ENCODE results near the gene BNC2.
A peak's percentile ranks its signal among the peaks of the same experiment; 100 is the strongest.

The BNC2 gene

DNA sequence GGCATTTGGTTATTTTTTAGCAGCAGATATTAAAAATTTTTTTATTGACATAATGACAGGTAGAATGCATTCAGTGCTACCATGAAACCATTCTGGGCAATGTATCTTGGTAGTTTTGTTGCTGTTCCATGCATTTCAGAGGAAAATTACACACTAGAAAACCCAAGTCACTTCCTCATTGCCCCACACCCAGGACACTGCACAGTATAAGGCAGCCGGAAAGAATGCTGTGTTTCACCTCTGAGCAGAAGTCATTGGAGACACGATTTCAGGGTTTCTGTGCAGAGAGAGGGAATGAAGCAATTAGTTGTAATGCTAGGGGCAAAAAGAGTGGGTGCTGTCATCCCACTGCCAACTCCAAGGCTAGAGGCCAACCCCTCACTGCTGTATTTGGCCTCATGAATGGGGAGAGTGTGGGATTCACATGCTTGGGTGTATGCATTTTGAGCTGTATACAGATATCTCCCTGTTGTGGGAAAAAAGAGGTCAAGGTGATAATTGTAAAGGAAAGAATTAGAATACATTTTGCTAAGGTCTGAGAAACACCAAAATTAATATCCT, 290.5 kb downstream of the BNC2 start:
- Histone ChIP-seq H3K36me3 (replicated peaks) (no peaks in the 10 kb centered on the region), H3K27me3 (replicated peaks) (no peaks in the 10 kb centered on the region), H3K27ac (no peak overlapping the region), H3K4me3 (ENCODE audit: low read depth, low read length) (no peak overlapping the region)
- TF ChIP-seq, protein P1, sequence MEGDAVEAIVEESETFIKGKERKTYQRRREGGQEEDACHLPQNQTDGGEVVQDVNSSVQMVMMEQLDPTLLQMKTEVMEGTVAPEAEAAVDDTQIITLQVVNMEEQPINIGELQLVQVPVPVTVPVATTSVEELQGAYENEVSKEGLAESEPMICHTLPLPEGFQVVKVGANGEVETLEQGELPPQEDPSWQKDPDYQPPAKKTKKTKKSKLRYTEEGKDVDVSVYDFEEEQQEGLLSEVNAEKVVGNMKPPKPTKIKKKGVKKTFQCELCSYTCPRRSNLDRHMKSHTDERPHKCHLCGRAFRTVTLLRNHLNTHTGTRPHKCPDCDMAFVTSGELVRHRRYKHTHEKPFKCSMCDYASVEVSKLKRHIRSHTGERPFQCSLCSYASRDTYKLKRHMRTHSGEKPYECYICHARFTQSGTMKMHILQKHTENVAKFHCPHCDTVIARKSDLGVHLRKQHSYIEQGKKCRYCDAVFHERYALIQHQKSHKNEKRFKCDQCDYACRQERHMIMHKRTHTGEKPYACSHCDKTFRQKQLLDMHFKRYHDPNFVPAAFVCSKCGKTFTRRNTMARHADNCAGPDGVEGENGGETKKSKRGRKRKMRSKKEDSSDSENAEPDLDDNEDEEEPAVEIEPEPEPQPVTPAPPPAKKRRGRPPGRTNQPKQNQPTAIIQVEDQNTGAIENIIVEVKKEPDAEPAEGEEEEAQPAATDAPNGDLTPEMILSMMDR (IDR thresholded peaks at IDR 0.05; ENCODE audit: low read depth, low read length, missing control alignments), result no peak
- in situ Hi-C loops (cut with HindIII; ENCODE audit: low pct_ligation_motif_present, low sequenced_read_pairs), result no loop called here
- no peak for DNase-seq

DNA sequence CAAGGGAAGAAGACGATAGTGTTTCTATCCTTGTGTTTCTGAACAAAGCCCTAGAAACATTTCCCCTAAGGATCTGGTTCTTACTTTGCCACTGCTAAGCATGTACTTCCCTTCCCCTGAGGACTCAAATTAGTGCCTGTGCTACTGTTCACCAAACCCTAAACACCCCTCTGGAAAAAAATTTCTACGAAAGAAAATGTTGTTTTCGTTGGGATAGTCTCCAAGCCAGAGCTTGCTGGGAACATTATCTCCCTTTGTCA, 294.6 kb downstream of the BNC2 start:
- Histone ChIP-seq H3K27me3 (replicated peaks) (no peaks in the 10 kb centered on the region), H3K4me3 (ENCODE audit: low read depth, low read length) (no peak overlapping the region), H3K27ac (no peak overlapping the region), H3K36me3 (replicated peaks) (no peaks in the 10 kb centered on the region)
- DNase-seq, result no peak
- in situ Hi-C loops (cut with HindIII; ENCODE audit: low pct_ligation_motif_present, low sequenced_read_pairs), result no loop called here
- TF ChIP-seq, protein P1 (IDR thresholded peaks at IDR 0.05; ENCODE audit: low read depth, low read length, missing control alignments), result no peak

DNA sequence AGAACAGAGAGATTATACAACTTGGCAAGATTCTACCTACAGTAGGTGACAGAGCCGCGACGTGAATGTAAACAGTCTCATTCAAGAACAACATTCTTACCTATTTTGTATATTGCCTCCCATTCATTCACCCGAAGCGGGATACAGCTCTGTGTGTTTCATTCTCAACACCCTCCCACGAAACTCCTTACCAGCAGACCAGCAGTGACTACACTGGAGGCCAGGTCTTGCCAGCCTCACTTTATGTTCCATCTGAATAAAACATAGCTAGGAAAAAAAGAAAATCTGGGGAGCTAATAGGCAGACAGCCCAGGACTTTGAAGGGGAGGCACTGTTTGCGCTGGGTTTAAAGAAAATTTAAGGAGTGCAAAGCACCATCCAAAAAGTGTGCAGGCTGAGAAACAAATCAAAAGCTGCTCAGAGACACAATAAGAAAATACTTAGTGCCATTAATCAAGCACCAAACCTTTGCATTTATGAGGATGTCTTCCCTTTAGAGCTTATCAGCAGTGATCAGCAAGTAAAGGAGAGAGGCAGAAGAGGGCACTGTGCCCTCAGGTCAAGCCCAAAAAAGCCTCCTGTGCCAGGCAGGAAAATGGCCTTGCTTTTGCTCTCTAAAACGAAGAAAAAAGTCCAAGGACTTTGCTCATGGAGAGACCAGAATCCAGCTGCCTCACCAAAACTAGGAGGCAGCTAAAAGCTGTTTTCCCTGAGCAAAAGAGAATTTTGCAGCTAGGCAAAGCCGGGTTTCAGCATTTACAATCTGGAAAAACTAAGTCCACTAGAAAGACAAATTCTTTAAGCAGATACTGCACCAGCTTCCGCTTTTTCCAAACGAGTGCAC, 295.1 kb downstream of the BNC2 start:
- no peak overlapping the region for H3K4me3 ChIP-seq (ENCODE audit: low read depth, low read length)
- H3K27ac ChIP-seq, result no peak overlapping the region
- TF ChIP-seq, protein P1 (IDR thresholded peaks at IDR 0.05; ENCODE audit: low read depth, low read length, missing control alignments), result peak; percentile 5
- no peaks in the 10 kb centered on the region for H3K36me3 ChIP-seq (replicated peaks)
- no peaks in the 10 kb centered on the region for H3K27me3 ChIP-seq (replicated peaks)
- no peak for DNase-seq
- in situ Hi-C loops (cut with HindIII; ENCODE audit: low pct_ligation_motif_present, low sequenced_read_pairs), result no loop called here

DNA sequence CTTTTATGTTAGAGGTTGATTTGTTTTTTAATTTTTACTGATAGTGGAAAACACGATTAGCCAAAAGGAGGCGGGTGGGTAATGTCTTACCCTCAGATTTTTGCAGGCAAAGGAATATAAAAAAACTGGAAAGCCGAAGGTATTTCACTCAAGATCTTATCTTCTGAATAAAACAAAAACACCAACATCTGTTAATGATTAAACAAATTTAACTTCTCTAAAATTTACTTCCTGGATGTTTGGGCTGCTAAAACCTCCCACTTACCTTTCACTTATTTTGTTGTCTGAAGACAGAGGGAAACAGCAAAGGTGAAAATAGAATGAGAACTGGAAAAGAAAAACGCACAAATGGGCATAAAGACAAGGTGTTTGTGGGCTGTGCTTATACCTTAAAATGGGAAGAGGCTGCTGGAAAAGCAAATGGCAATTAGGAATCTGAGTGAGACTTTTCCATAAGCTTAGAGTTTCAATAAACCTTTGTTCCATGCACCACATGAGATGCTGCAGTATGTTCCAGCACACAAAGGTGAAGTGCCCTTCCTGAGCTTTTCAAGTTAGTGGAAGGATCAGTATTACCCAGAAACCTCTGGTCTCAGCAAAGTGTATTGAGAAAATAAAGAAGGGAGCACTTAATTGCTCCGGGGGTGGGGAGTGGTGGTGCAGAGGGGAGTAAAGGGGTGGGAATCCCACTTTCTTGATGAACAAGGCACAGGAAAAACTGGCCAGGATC, 298.3 kb downstream of the BNC2 start:
- Histone ChIP-seq H3K27ac (no peak overlapping the region), H3K4me3 (ENCODE audit: low read depth, low read length) (no peak overlapping the region), H3K36me3 (replicated peaks) (no peaks in the 10 kb centered on the region), H3K27me3 (replicated peaks) (no peaks in the 10 kb centered on the region)
- in situ Hi-C loops (cut with HindIII; ENCODE audit: low pct_ligation_motif_present, low sequenced_read_pairs), result no loop called here
- TF ChIP-seq, protein P1 (IDR thresholded peaks at IDR 0.05; ENCODE audit: low read depth, low read length, missing control alignments), result no peak
- no peak for DNase-seq

DNA sequence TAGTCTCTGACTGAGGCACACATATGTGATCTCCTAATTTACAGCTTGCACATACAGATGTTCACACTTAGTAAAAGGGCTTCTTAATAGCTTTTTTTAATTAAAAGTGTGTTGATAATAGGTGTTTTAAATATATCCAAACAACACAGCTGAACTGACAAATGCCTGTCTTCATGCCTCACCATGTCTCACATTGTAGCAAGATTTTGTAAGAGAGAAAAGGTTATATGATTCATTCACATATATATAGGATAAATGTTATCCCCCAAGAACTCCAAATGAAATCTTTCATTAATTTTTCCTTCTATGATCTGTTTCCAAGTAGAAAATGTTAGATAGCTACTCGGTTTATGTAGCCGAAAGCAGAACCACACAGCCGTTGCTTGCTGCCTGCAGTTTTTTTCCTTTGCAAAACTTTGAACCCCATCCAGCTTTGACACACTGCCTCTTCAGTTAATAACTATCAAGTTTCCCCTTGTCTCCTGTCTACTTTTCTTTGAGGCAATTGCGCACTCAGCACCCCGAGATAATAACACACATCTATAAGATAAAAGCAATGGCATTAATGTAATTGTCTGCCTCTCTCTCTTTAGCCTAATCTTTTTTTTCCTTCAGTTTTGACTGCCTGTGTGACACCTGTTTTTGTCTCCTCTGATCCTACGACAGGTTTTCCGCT, 299.2 kb downstream of the BNC2 start:
- Histone ChIP-seq H3K27me3 (replicated peaks) (no peaks in the 10 kb centered on the region), H3K36me3 (replicated peaks) (no peaks in the 10 kb centered on the region), H3K27ac (no peak overlapping the region), H3K4me3 (ENCODE audit: low read depth, low read length) (no peak overlapping the region)
- DNase-seq, result no peak
- in situ Hi-C loops (cut with HindIII; ENCODE audit: low pct_ligation_motif_present, low sequenced_read_pairs), result no loop called here
- TF ChIP-seq, protein P1 (IDR thresholded peaks at IDR 0.05; ENCODE audit: low read depth, low read length, missing control alignments), result no peak
